Suppressor macrophage (primary cell): ENCODE data around the gene PRPF31.
A peak's percentile ranks its signal among the peaks of the same experiment; 100 is the strongest.

ENCODE experiments used
- DNase-seq, 4 experiments: peaks; one replicate each; pipeline ENCODE4 v3.0.0-alpha.2; 2020 to 2022

PRPF31 gene

GRCh38 chr19:54108496-54108895 lies 7.1 kb upstream of the PRPF31 start:
- DNase-seq: no peak

DNA sequence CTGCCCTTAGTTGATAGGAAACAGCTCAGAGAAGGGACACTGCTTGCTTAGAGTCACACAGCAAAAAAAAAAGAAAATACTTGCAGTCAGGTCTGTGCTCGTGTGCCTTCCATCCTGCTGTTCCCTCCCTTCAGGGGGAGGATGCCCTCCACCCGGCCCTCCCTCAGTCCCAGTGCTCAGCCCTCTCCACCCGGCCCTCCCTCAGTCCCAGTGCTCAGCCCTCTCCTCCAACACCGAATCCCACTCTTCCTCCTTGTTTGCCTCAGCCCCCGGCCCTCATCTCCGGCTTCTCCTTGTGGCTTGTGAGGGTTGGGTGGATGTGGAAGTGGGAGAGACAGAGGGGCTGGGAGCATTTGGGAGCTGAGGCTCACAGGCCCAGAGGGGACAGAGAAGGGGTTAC lies 5.9 kb upstream of the PRPF31 start:
- DNase-seq: no peak

DNA sequence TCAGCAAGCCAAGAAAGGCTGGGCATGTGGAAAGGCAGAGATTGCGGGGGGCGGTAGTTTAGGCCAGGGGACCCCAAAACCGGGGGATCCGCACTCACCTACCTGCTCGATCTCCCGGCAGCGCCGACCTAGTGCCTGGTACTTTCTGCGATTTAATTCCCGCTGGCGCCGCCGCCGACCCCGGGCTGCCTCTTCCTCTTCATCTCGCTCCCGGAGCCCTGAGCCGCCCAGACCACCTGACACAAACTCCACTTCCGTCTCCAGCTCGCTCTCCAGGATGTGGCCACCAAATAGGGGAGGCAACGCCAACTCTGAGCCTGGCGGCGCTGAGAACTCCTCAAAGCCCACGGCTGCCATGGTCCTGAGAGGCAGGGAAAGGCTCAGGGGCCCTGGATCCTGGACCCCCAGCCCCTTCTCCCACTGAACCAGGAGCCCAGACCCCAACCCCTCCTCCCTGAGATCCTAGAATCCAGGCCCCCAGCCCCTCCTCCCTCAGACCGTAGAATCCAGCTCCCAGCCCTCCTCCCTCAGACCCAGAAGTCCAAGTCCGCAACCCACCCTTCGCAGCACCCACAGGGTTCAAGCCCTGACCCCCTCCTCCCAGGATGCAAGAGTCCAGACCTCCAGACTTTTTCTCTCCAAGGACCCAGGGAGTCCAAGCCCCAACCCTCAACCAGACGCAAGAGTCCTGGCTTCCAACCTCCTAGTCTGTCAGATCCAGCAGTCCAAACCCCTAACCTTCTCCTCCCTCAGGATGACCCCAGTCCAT lies 1.0 kb upstream of the PRPF31 start:
- peak; percentile 73 to 87 (median 84) for DNase-seq

DNA sequence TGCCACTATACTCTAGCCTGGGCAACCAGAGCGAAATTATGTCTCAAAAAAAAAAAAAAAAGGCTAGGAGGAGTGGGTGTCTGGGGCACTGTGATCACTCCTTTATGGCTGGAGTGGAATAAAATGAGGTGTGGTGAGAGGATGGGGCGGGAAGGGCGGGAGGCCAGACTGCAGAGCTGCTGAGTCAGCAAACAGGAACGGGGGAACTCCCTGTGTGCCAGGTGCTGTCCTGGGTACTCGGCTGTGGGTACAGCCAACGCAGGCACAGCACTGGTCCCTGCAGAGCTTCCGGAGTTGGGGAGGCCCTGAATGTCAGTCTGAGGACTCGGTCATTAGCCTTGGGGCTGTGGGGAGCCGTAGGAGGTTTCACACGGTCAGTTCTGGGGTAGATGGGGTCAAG lies 5.7 kb downstream of the PRPF31 start:
- no peak for DNase-seq

DNA sequence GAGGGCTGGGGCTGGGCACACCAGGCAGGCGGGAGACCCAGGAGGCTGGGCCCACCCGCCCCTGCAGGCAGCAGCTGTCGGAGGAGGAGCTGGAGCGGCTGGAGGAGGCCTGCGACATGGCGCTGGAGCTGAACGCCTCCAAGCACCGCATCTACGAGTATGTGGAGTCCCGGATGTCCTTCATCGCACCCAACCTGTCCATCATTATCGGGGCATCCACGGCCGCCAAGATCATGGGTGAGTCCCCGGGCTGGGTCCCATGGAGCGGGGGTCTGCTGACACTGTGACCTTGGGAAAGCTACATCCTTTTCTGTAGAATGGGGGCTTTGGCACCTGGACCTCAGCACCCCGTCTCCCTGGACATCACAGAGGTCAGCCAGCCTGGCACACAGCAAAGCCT lies 8.1 kb downstream of the PRPF31 start:
- no peak for DNase-seq

GRCh38 chr19:54124393-54124792 lies 8.8 kb downstream of the PRPF31 start:
- no peak for DNase-seq

GRCh38 chr19:54125713-54126112 lies 10.2 kb downstream of the PRPF31 start:
- no peak for DNase-seq

GRCh38 chr19:54127688-54128440 lies 12.3 kb downstream of the PRPF31 start:
- DNase-seq: no peak

DNA sequence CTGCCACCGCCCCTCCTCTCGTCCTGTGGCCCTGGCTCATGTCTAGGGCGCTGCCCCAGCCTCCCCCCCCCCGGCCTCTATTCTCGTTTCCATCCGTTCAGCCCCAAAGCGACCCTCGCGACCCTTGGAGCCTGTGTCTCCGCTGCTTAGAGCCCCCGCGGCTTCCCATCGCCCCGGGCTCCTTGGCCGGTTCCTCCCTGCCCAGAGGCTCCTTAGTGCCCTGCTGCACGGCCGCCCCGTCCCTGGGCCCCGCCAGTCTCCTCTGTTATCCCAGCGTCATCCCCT lies 12.8 kb downstream of the PRPF31 start:
- DNase-seq: no peak

- no peak for DNase-seq
Measured at GRCh38 chr19:54128796-54129616, 13.5 kb downstream of the PRPF31 start.

DNA sequence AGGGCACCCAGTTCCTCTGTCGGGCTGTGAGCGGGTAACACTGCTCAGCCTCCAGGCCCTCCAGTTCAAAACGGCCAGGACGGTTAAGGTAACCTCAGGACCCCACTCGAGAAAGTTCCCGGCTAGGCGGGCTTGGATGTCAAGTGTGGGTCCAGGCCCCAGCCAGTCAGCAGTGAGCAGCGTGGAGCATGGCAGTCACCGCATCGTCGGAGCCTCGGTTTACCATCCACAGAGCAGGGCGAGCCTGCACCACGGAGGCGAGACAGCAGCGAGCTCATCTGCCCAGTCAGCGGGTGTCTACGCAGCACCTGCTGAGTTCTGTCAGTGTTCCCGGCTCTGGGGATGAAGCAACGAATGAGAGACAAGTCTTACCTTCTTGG lies 14.1 kb downstream of the PRPF31 start:
- DNase-seq: no peak

- peak in 2 of 4 experiments; percentile 12 to 77 for DNase-seq
Measured at GRCh38 chr19:54133312-54133956, 17.9 kb downstream of the PRPF31 start.

GRCh38 chr19:54133957-54134590 lies 18.5 kb downstream of the PRPF31 start:
- no peak for DNase-seq

GRCh38 chr19:54136086-54136863 lies 20.7 kb downstream of the PRPF31 start:
- DNase-seq: peak in 2 of 4 experiments; percentile 19 to 45

GRCh38 chr19:54136864-54137698 lies 21.5 kb downstream of the PRPF31 start:
- peak; percentile 100 for DNase-seq

- peak in 1 of 4 experiments; percentile 18 for DNase-seq
Measured at GRCh38 chr19:54137699-54138488, 22.3 kb downstream of the PRPF31 start, which contains the start of gene CNOT3. CNOT3 (plus strand) TSS chr19:54137762; CDS start chr19:54142979, 5,217 bp downstream.

DNA sequence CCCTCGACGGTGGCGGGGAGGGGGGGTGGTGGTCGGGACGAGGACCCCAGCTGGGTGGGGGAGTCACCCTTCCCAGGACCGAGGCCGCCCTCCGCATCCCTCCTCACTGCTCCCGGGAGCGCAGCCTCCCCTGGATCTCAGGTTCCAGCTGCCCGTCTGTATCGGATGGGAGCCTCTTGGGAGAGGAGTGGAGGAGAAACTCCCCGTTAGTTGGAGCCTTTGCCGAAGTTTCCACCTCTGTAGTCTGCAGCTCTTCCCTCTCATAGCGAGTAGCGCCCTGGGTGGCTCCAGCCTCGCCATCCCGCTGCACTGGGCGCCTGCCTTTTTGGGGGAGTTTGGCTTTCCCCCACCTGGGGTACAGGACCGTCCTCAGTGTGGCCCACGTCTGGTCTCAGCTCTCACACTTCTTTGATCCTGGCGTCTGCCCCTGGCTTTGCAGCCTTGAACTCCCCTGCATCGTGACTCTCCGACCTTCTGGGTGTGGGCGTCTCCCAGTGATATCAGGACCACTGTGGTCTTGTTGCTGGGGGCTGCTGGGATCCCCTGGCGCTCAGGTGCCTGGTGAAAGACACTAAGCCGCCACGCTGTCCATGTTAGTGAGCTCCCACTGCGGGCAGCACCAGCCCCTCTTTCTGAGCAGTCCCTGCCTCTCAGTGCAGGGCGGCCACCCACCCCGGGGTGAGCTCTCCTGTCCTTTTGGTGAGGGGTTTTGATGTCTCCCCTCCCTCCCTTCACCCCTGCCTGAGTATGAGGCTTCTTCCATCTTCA lies 23.1 kb downstream of the PRPF31 start:
- DNase-seq: peak in 1 of 4 experiments; percentile 31

GRCh38 chr19:54141356-54141755 lies 25.8 kb downstream of the PRPF31 start:
- DNase-seq: no peak
